Gastrocnemius medialis (tissue), 4 donors: ENCODE results near the gene TSPAN5.

ENCODE experiments used
- POLR2A ChIP-seq, 2 donors: fragments of 450-650 bp; IDR thresholded peaks; one replicate each; pipeline ENCODE4 v1.6.1; 2017; ENCODE audit warnings: antibody characterized with exemption in 2 of 2, mild to moderate bottlenecking in 2 of 2, moderate library complexity in 2 of 2
- TF ChIP-seq, protein P1 (sequence below), 5 experiments: fragments of 450-650 bp in 3 of 5; fragments of 200-600 bp in 2 of 5; sonication (generic) in 2 of 5; IDR thresholded peaks in 4 of 5; conservative IDR thresholded peaks in 1 of 5; 1 replicate in 4 of 5; 2 replicates in 1 of 5; pipeline ENCODE4 v1.5.1; 2016 to 2019; ENCODE audit warnings: antibody characterized with exemption in 5 of 5, mild to moderate bottlenecking in 3 of 5, moderate library complexity in 3 of 5

DNA sequence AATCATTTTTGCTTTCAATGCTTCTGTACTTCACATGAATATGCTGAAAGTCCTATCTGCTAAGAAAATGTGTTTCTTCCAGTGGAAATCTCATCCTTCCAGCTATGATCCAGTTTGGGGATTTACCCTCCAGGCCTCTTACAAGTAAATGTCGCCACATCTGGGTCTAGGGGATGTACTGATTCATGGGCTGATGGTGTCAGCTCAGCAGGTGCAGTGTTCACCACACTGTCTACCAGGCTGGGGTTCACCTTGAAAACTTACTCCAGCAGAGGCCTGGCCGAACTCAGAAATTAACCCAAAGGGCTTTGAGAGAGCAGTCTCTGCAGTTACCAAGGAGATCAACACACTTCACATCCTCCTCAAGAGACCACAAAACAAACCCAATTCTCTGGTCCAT lies 154.3 kb downstream of the TSPAN5 start:
- TF ChIP-seq POLR2A (IDR thresholded peaks at IDR 0.05): no peak
- TF ChIP-seq, protein P1, sequence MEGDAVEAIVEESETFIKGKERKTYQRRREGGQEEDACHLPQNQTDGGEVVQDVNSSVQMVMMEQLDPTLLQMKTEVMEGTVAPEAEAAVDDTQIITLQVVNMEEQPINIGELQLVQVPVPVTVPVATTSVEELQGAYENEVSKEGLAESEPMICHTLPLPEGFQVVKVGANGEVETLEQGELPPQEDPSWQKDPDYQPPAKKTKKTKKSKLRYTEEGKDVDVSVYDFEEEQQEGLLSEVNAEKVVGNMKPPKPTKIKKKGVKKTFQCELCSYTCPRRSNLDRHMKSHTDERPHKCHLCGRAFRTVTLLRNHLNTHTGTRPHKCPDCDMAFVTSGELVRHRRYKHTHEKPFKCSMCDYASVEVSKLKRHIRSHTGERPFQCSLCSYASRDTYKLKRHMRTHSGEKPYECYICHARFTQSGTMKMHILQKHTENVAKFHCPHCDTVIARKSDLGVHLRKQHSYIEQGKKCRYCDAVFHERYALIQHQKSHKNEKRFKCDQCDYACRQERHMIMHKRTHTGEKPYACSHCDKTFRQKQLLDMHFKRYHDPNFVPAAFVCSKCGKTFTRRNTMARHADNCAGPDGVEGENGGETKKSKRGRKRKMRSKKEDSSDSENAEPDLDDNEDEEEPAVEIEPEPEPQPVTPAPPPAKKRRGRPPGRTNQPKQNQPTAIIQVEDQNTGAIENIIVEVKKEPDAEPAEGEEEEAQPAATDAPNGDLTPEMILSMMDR (IDR thresholded peaks at IDR 0.05 in 4 of 5, conservative IDR thresholded peaks at IDR 0.05 in 1 of 5): no peak
